GM19240 (cell line): ENCODE data around the gene DDX41.

Source experiments
- DNase-seq: peaks from one replicate; pipeline ENCODE4 v3.0.0; 2011; ENCODE audit warnings: low spot score; ENCODE audit not compliant: insufficient read length

Gene DDX41

GRCh38 chr5:177484902-177485549 is 31.7 kb downstream of the DDX41 start:
- DNase-seq, result no peak

GRCh38 chr5:177483994-177484901 is 32.5 kb downstream of the DDX41 start:
- no peak for DNase-seq

GRCh38 chr5:177483042-177483441 is 33.7 kb downstream of the DDX41 start:
- no peak for DNase-seq

GRCh38 chr5:177482359-177482795 is 34.4 kb downstream of the DDX41 start:
- DNase-seq, result no peak

- no peak for DNase-seq
These were observed 37.0 kb downstream of the DDX41 start for GRCh38 chr5:177479774-177480173.

GRCh38 chr5:177478711-177479646 is 37.8 kb downstream of the DDX41 start:
- no peak for DNase-seq

- DNase-seq, result no peak
These were observed 38.9 kb downstream of the DDX41 start for GRCh38 chr5:177477701-177478477.

GRCh38 chr5:177476531-177477233 is 40.1 kb downstream of the DDX41 start:
- DNase-seq, result no peak

GRCh38 chr5:177475563-177476427 is 41.0 kb downstream of the DDX41 start:
- DNase-seq, result no peak

GRCh38 chr5:177474846-177475562 is 41.8 kb downstream of the DDX41 start:
- no peak for DNase-seq

- no peak for DNase-seq
These were observed 42.7 kb downstream of the DDX41 start for GRCh38 chr5:177474002-177474476.

GRCh38 chr5:177473443-177474001 is 43.2 kb downstream of the DDX41 start, which contains the start of gene DBN1:
TSS of gene DBN1 (minus strand) at chr5:177473634. CDS start at chr5:177473521, 113 bp downstream.
- DNase-seq, result no peak

GRCh38 chr5:177472460-177473442 is 44.0 kb downstream of the DDX41 start:
- DNase-seq, result peak; percentile 74

- no peak for DNase-seq
These were observed 45.0 kb downstream of the DDX41 start for GRCh38 chr5:177471610-177472356.

- DNase-seq, result no peak
These were observed 45.8 kb downstream of the DDX41 start for GRCh38 chr5:177470759-177471536.
